HCT116 (cell line): ENCODE measurements around the gene ULBP1. TPM values are rescaled to one million over a fixed set of nuclear protein-coding genes. Genes with fewer than 3 reads are reported as not detected.

Source experiments
- ATAC-seq: fragments of 200-7000 bp; cut with Tn5 transposase; 2 replicates; pipeline ENCODE4 v1.9.1; 2020; ENCODE audit warnings: mild to moderate bottlenecking, moderate library complexity
- BruUV-seq: library from RNA; stranded (reverse); fragments of 400-500 nt; replicated peaks from 2 replicates; lab custom pipeline; 2021; lab: Mats Ljungman, UMichigan
- CTCF ChIA-PET: fragments of 300-600 bp; sonication (Branson Sonifier 250); formaldehyde crosslinking; loops from one replicate; lab custom pipeline; 2021; ENCODE audit warnings: antibody characterized with exemption; lab: Charles Lee
- POLR2A ChIA-PET: fragments of 300-600, 350-600 bp; sonication (Branson Sonifier 250); formaldehyde crosslinking; loops from one replicate; lab custom pipeline; 2021; ENCODE audit warnings: antibody characterized with exemption; lab: Charles Lee
- RAD21 ChIA-PET, 2 experiments: fragments of 300-600 bp; sonication (Branson Sonifier 250); formaldehyde crosslinking; loops; one replicate each; lab custom pipeline; 2023; ENCODE audit warnings: low total read pairs in 2 of 2; ENCODE audit not compliant: uncharacterized antibody in 2 of 2, unreplicated experiment in 2 of 2, low non-redundant PET in 1 of 2; lab: Charles Lee
- DNase-seq: peaks from one replicate; pipeline ENCODE4 v3.0.0-alpha.2; 2010; ENCODE audit warnings: low read depth, low spot score
- H2AFZ ChIP-seq: fragments of 200-600 bp; shearing (Covaris generic), sonication (generic); 2 replicates; pipeline ENCODE4 v1.6.1; 2017; ENCODE audit warnings: low read depth, mixed run types, mixed read lengths, antibody characterized with exemption, low read length; ENCODE audit not compliant: poor library complexity, severe bottlenecking
- H3K27ac ChIP-seq: 2 replicates; pipeline ENCODE4 v1.5.1; 2012; ENCODE audit warnings: low read depth, low read length
- H3K27me3 ChIP-seq: fragments of 200-600 bp; sonication (generic); 2 replicates; pipeline ENCODE4 v1.6.1; 2016; ENCODE audit warnings: mixed run types, low read length, mixed read lengths; ENCODE audit not compliant: insufficient read depth
- H3K36me3 ChIP-seq, 2 experiments: fragments of 200-500 bp in 1 of 2; fragments of 200-600 bp in 1 of 2; sonication (Bioruptor generic) in 1 of 2; sonication (generic) in 1 of 2; 2 replicates each; pipeline versions ENCODE4 v1.5.1 to v1.6.1; 2014 to 2016; ENCODE audit warnings: low read length in 2 of 2, inconsistent platforms in 1 of 2, mixed read lengths in 1 of 2, mixed run types in 1 of 2; ENCODE audit not compliant: insufficient read depth in 2 of 2, control insufficient read depth in 1 of 2
- H3K4me1 ChIP-seq, 2 experiments: fragments of 200-600 bp in 1 of 2; sonication (generic) in 1 of 2; 2 replicates each; pipeline versions ENCODE4 v1.5.1 to v1.6.1; 2012 to 2017; ENCODE audit warnings: low read length in 2 of 2, inconsistent platforms in 1 of 2, mild to moderate bottlenecking in 1 of 2, mixed read lengths in 1 of 2, mixed run types in 1 of 2, moderate library complexity in 1 of 2; ENCODE audit not compliant: insufficient read depth in 2 of 2, control insufficient read depth in 1 of 2
- H3K4me2 ChIP-seq: fragments of 200-600 bp; sonication (generic); 2 replicates; pipeline ENCODE4 v1.6.1; 2017; ENCODE audit warnings: mixed run types, low read length, mixed read lengths
- H3K4me3 ChIP-seq, 2 experiments: fragments of 200-600 bp in 1 of 2; sonication (generic) in 1 of 2; replicated peaks in 1 of 2; 2 replicates each; pipeline ENCODE4 v1.5.1; 2011 to 2016; ENCODE audit warnings: low read length in 2 of 2, control low read depth in 1 of 2, low read depth in 1 of 2, mild to moderate bottlenecking in 1 of 2, mixed read lengths in 1 of 2, mixed run types in 1 of 2
- H3K79me2 ChIP-seq: fragments of 200-600 bp; sonication (generic); 2 replicates; pipeline ENCODE4 v1.6.1; 2017; ENCODE audit warnings: mild to moderate bottlenecking, mixed run types, low read length, moderate library complexity, mixed read lengths; ENCODE audit not compliant: insufficient read depth
- H3K9ac ChIP-seq: fragments of 200-600 bp; sonication (generic); 2 replicates; pipeline ENCODE4 v1.6.1; 2016; ENCODE audit warnings: low read length, mixed read lengths
- H3K9me2 ChIP-seq: fragments of 200-600 bp; sonication (generic), shearing (Covaris generic); 2 replicates; pipeline ENCODE4 v1.6.1; 2017; ENCODE audit warnings: mixed run types, mild to moderate bottlenecking, moderate library complexity; ENCODE audit not compliant: insufficient read depth
- H3K9me3 ChIP-seq, 2 experiments: fragments of 200-500 bp in 1 of 2; fragments of 200-600 bp in 1 of 2; sonication (Bioruptor generic) in 1 of 2; sonication (generic) in 1 of 2; 2 replicates each; pipeline ENCODE4 v1.6.1; 2014 to 2017; ENCODE audit warnings: low read length in 2 of 2, mixed read lengths in 2 of 2, inconsistent platforms in 1 of 2, low read depth in 1 of 2, mild to moderate bottlenecking in 1 of 2, mixed run types in 1 of 2, moderate library complexity in 1 of 2; ENCODE audit not compliant: control insufficient read depth in 1 of 2, insufficient read depth in 1 of 2
- H4K20me1 ChIP-seq: fragments of 200-600 bp; sonication (generic), shearing (Covaris generic); 2 replicates; pipeline ENCODE4 v1.6.1; 2017; ENCODE audit warnings: mixed run types, mild to moderate bottlenecking, moderate library complexity; ENCODE audit not compliant: insufficient read depth
- CBX3 ChIP-seq: IDR thresholded peaks from 2 replicates; pipeline ENCODE4 v1.6.1; 2012; ENCODE audit warnings: low read depth
- CTCF ChIP-seq, 3 experiments: fragments of 200-600 bp in 1 of 3; sonication (generic) in 1 of 3; IDR thresholded peaks in 2 of 3; conservative IDR thresholded peaks in 1 of 3; 2 replicates each; pipeline ENCODE4 v1.5.1; 2012 to 2017; ENCODE audit warnings: low read depth in 2 of 3, low read length in 2 of 3, antibody characterized with exemption in 1 of 3, borderline replicate concordance in 1 of 3, control low read depth in 1 of 3, mild to moderate bottlenecking in 1 of 3, mixed read lengths in 1 of 3, mixed run types in 1 of 3, moderate library complexity in 1 of 3; ENCODE audit not compliant: insufficient read depth in 1 of 3
- EGR1 ChIP-seq: IDR thresholded peaks from 2 replicates; pipeline ENCODE4 v1.6.1; 2012; ENCODE audit warnings: low read depth
- ELF1 ChIP-seq: IDR thresholded peaks from 2 replicates; pipeline ENCODE4 v1.6.1; 2012; ENCODE audit warnings: low read depth, borderline replicate concordance
- EZH2 ChIP-seq: fragments of 200-600 bp; sonication (generic); IDR thresholded peaks from 2 replicates; pipeline ENCODE4 v1.6.1; 2017; ENCODE audit warnings: antibody characterized with exemption, mixed run types
- EZH2phosphoT487 ChIP-seq: fragments of 200-600 bp; IDR thresholded peaks from 2 replicates; pipeline ENCODE4 v1.6.1; 2018; ENCODE audit warnings: antibody characterized with exemption, borderline replicate concordance
- FOSL1 ChIP-seq: IDR thresholded peaks from 2 replicates; pipeline ENCODE4 v1.6.1; 2012; ENCODE audit warnings: low read depth
- POLR2A ChIP-seq: IDR thresholded peaks from 2 replicates; pipeline ENCODE4 v1.7.0; 2011; ENCODE audit warnings: borderline replicate concordance; ENCODE audit not compliant: insufficient read depth, insufficient read length; ENCODE audit errors: extremely low read depth
- POLR2AphosphoS5 ChIP-seq: IDR thresholded peaks from 2 replicates; pipeline ENCODE4 v1.6.1; 2011; ENCODE audit warnings: mild to moderate bottlenecking, low read depth, low read length, moderate library complexity
- RAD21 ChIP-seq: IDR thresholded peaks from 2 replicates; pipeline ENCODE4 v1.6.1; 2012; ENCODE audit warnings: low read depth, mild to moderate bottlenecking
- SIN3A ChIP-seq: IDR thresholded peaks from 2 replicates; pipeline ENCODE4 v1.6.1; 2012; ENCODE audit warnings: low read depth
- SP1 ChIP-seq: IDR thresholded peaks from 2 replicates; pipeline ENCODE4 v1.6.1; 2012; ENCODE audit warnings: low read depth
- SRF ChIP-seq: IDR thresholded peaks from 2 replicates; pipeline ENCODE4 v1.6.1; 2012; ENCODE audit warnings: low read depth
- TCF7L2 ChIP-seq: IDR thresholded peaks from 2 replicates; pipeline ENCODE4 v1.7.0; 2011; ENCODE audit warnings: borderline replicate concordance, inconsistent platforms; ENCODE audit not compliant: insufficient read depth, insufficient read length; ENCODE audit errors: extremely low read depth
- YY1 ChIP-seq: IDR thresholded peaks from 2 replicates; pipeline ENCODE4 v1.6.1; 2011; ENCODE audit warnings: low read length, low read depth, moderate library complexity, mild to moderate bottlenecking; ENCODE audit not compliant: insufficient replicate concordance; ENCODE audit errors: extremely low read depth
- ZFX ChIP-seq: fragments of 450-650 bp; IDR thresholded peaks from 2 replicates; pipeline ENCODE4 v1.6.1; 2017
- ZNF274 ChIP-seq: fragments of 200-500 bp; sonication (Bioruptor generic); IDR thresholded peaks from 2 replicates; pipeline ENCODE4 v1.6.1; 2014; ENCODE audit warnings: mild to moderate bottlenecking, low read depth, low read length, inconsistent platforms
- intact Hi-C: fragments of 100-400 bp; cut with micrococcal nuclease; formaldehyde crosslinking; loops from 2 replicates; pipeline ENCODE4 v1.10.0; 2022
- total RNA-seq: library from RNA; stranded (reverse); gene quantifications from one replicate; pipeline ENCODE4 v1.2.1, GENCODE V29; 2021; ENCODE audit not compliant: unreplicated experiment
- TF ChIP-seq, protein P1 (sequence below): IDR thresholded peaks from 2 replicates; pipeline ENCODE4 v1.6.1; 2012
- TF ChIP-seq, protein P2 (sequence below): IDR thresholded peaks from 2 replicates; pipeline ENCODE4 v1.6.1; 2011; ENCODE audit warnings: mild to moderate bottlenecking, low read length, moderate library complexity; ENCODE audit not compliant: insufficient replicate concordance; ENCODE audit errors: extremely low read depth

Gene ULBP1
- total RNA-seq, 1 experiment from 2014 or later = 12.4 TPM

DNA sequence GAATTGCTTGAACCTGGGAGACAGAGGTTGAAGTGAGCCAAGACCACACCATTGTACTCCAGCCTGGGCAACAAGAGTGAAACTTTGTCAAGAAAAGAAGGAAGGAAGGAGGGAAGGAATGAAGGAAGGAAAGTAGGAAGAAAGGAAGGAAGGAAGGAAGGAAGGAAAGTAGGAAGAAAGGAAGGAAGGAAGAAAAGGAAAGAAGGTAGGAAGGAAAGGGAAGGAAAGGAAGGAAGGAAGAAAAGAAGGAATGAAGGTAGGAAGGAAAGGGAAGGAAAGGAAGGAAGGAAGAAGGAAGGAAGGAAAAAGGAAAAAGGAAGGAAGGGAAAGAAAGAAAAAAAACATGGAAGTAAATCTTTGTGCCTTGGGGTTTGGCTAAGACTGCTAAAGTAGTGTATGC lies 11.7 kb downstream of the ULBP1 start:
- RAD21 ChIA-PET = no interaction called here
- no peak for ATAC-seq
- POLR2A ChIA-PET = no interaction called here

More for the DNA sequence above, 11.7 kb downstream of the ULBP1 start:
- CTCF ChIA-PET = no interaction called here
- Histone ChIP-seq H3K79me2 (no peaks in the 10 kb centered on the region), H3K27me3 (0 out of 2 replicates have a peak, but pooled peaks cover 5% of the 10 kb centered on the region), H3K9me2 (no peaks in the 10 kb centered on the region), H3K36me3 (no peaks in the 10 kb centered on the region), H3K4me1 (no peaks in the 10 kb centered on the region), H4K20me1 (no peaks in the 10 kb centered on the region), H3K4me2 (no peak overlapping the region), H2AFZ (no peak overlapping the region), H3K9ac (no peak overlapping the region), H3K4me3 (no peak overlapping the region), H3K9me3 (no peaks in the 10 kb centered on the region), H3K27ac (no peak overlapping the region)
- intact Hi-C loops = no loop called here
- TF ChIP-seq FOSL1 (no peak), EZH2phosphoT487 (no peak), SIN3A (no peak), ZNF274 (no peak), TCF7L2 (no peak), RAD21 (no peak), EZH2 (no peak), EGR1 (no peak), SRF (no peak), POLR2AphosphoS5 (no peak), CBX3 (no peak), ZFX (no peak), SP1 (no peak), ELF1 (no peak), CTCF (IDR thresholded peaks at IDR 0.05 in 2 of 3, conservative IDR thresholded peaks at IDR 0.05 in 1 of 3; ENCODE audit: borderline replicate concordance in 1 of 3, insufficient read depth in 1 of 3, low read depth in 2 of 3, low read length in 2 of 3) (no peak), YY1 (no peak), POLR2A (no peak)
- TF ChIP-seq, protein P1, sequence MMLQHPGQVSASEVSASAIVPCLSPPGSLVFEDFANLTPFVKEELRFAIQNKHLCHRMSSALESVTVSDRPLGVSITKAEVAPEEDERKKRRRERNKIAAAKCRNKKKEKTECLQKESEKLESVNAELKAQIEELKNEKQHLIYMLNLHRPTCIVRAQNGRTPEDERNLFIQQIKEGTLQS = no peak
- TF ChIP-seq, protein P2, sequence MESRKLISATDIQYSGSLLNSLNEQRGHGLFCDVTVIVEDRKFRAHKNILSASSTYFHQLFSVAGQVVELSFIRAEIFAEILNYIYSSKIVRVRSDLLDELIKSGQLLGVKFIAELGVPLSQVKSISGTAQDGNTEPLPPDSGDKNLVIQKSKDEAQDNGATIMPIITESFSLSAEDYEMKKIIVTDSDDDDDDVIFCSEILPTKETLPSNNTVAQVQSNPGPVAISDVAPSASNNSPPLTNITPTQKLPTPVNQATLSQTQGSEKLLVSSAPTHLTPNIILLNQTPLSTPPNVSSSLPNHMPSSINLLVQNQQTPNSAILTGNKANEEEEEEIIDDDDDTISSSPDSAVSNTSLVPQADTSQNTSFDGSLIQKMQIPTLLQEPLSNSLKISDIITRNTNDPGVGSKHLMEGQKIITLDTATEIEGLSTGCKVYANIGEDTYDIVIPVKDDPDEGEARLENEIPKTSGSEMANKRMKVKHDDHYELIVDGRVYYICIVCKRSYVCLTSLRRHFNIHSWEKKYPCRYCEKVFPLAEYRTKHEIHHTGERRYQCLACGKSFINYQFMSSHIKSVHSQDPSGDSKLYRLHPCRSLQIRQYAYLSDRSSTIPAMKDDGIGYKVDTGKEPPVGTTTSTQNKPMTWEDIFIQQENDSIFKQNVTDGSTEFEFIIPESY = no peak
- no TSS peak for BruUV-seq
- no peak for DNase-seq
